ENCODE results near the gene CAMKK1. TPM values are rescaled to one million over a fixed set of nuclear protein-coding genes. Genes with fewer than 3 reads are reported as not detected.
"Not testable (repeated sequence)": the region's sequence is repeated elsewhere in the genome, so short reads cannot be mapped to it uniquely, and the experiment has no call there.

The CAMKK1 gene
- total RNA-seq, 1 experiment from 2014 or later = 4.3 TPM

DNA sequence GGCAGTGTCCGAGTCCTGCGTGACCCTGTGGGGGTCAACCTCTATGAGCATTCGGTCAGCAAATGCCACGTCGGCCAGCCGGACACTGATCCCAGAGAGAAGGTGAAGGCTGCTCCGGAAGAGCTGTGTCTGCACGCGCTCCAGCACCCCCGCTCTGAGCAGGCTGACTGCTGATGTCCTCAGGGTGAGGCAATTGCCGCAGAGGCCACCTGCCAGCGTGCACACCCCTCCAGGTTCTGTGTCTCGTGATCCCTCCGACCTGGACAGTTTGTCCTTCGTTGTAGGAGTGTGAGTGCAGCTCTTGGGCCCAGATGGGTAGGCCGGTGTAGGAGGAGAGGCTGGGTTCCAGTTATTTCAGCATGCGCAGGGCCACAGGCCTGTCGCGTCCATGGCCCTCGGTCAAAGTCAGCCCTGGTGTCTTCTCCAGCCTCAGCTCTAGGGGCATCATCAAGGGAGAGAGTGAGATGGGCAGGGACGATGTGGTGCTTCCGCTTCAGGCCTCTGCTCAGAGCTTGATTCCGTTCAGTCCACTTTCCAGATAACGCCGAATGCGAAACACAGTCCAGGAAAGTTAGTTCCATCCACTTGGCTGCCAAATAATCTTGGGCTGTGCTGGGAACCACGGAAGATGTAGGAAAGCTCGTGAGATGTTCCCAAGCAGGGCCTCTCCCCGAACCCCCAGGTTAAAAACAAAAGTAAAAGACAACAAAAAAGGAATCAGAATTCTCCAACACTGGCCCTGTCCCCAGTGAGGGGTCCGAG lies 31.7 kb downstream of the CAMKK1 start:
- TF ChIP-seq, protein P1, sequence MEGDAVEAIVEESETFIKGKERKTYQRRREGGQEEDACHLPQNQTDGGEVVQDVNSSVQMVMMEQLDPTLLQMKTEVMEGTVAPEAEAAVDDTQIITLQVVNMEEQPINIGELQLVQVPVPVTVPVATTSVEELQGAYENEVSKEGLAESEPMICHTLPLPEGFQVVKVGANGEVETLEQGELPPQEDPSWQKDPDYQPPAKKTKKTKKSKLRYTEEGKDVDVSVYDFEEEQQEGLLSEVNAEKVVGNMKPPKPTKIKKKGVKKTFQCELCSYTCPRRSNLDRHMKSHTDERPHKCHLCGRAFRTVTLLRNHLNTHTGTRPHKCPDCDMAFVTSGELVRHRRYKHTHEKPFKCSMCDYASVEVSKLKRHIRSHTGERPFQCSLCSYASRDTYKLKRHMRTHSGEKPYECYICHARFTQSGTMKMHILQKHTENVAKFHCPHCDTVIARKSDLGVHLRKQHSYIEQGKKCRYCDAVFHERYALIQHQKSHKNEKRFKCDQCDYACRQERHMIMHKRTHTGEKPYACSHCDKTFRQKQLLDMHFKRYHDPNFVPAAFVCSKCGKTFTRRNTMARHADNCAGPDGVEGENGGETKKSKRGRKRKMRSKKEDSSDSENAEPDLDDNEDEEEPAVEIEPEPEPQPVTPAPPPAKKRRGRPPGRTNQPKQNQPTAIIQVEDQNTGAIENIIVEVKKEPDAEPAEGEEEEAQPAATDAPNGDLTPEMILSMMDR (IDR thresholded peaks at IDR 0.05; ENCODE audit: unreplicated experiment) = no peak

DNA sequence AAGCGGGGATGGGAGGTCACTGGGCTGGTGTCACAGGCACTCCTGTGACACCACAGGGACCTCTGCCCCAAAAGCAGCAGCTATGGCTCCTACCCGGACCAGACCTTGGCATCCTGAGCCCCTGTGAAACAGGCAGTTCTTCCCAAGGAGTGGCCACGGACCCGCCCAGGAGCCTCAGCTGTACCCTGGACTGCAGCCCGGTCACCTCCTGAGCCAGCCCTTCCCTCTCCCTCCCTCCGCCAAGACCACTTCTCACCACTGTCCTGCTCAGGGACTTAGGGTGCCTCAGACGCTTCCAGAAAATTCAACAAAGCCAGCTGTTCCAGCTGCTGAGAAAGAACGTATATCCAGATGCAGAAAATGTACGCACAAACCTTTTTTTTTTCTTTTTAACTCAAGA lies 32.9 kb downstream of the CAMKK1 start:
- DNase-seq (ENCODE audit: unreplicated experiment) = no peak
- POLR2A ChIA-PET = interaction anchor here (0.7 kb wide), 1 partner anchor 68 kb away, joined by 3 read pairs; no protein-coding TSS in a partner anchor
- BruUV-seq (replicated peaks) = no TSS peak
- H3K4me1 Mint-ChIP-seq (ENCODE audit: insufficient read depth, unreplicated experiment) = no peaks in the 10 kb centered on the region
- H3K27ac Mint-ChIP-seq (ENCODE audit: low read depth, unreplicated experiment) = no peak overlapping the region
- no peaks in the 10 kb centered on the region for H3K27me3 Mint-ChIP-seq (ENCODE audit: insufficient read depth, unreplicated experiment)
- H3K36me3 Mint-ChIP-seq (ENCODE audit: insufficient read depth, unreplicated experiment) = no peaks in the 10 kb centered on the region
- no peak overlapping the region for H3K4me3 Mint-ChIP-seq (ENCODE audit: unreplicated experiment)
- intact Hi-C loops (cut with micrococcal nuclease) = loop anchor here (5.0 kb wide), 1 partner anchor 217 kb away; no protein-coding TSS in a partner anchor
- TF ChIP-seq, protein P1 (IDR thresholded peaks at IDR 0.05; ENCODE audit: unreplicated experiment) = no peak
- CTCF ChIA-PET = interaction anchor here (0.6 to 0.9 kb wide), 2 partner anchors 54 to 1083 kb away, joined by 3 read pairs; no protein-coding TSS in a partner anchor
- H3K9me3 Mint-ChIP-seq (ENCODE audit: unreplicated experiment) = no peaks in the 10 kb centered on the region

More for the DNA sequence above, 31.7 kb downstream of the CAMKK1 start:
- ChIA-PET CTCF (interaction anchor here (0.7 to 1.9 kb wide), 3 partner anchors 15 to 44 kb away, joined by 3 to 12 read pairs (median 3); no protein-coding TSS in a partner anchor), POLR2A (interaction anchor here (0.6 kb wide), 1 partner anchor 214 kb away, joined by 3 read pairs; no protein-coding TSS in a partner anchor)
- Mint-ChIP-seq H3K36me3 (ENCODE audit: insufficient read depth, unreplicated experiment) (peaks cover 5% of the 10 kb centered on the region), H3K9me3 (ENCODE audit: unreplicated experiment) (no peaks in the 10 kb centered on the region), H3K4me1 (ENCODE audit: insufficient read depth, unreplicated experiment) (no peaks in the 10 kb centered on the region), H3K27ac (ENCODE audit: low read depth, unreplicated experiment) (no peak overlapping the region), H3K27me3 (ENCODE audit: insufficient read depth, unreplicated experiment) (no peaks in the 10 kb centered on the region), H3K4me3 (ENCODE audit: unreplicated experiment) (no peak overlapping the region)
- BruUV-seq (replicated peaks) = no TSS peak
- no peak for DNase-seq (ENCODE audit: unreplicated experiment)
- intact Hi-C loops (cut with micrococcal nuclease) = loop anchor here (5.0 kb wide), 1 partner anchor 216 kb away; no protein-coding TSS in a partner anchor

DNA sequence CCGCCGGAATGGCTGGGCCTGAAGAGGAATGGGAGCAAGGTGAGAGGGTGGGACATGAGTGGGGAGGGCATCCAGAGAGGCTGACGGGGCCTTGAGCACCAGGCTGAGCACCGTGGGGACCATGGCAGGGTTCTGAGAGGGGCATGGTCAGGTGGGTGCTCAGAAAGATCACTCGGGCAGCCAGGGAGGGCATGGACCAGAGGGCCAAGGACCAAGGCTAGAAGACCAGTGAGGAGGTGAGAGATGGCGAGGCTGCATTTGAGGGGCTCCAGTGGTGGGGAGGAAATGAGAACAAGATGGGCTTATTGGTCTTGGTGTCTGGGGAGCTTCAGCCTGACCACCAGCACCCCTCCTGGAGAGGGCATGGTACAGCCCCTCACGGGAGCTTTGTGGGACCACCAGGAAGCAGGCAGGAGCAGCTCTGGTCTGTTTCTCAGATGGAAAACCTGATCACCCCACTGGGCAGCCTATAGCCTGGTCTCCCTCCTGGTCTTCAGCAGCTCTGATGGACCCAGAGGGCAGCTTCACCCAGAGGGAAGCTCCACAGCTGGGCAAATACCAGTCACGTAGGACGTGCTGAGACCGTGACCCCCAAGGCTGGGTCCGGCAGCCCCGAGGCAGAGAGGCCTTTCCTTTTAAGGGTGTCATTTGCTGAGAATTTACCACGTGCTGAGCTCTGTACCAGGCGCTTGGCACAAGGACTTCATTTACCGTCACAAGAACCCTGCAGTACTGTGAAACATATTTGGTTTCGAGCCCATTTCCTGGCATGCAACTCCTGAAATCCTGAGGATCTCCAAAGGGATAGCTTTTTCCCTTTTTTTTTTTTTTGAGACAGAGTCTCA lies 35.4 kb downstream of the CAMKK1 start:
- ChIA-PET CTCF (interaction anchor here (0.6 to 2.0 kb wide), 5 partner anchors 11 to 1474 kb away, joined by 3 to 8 read pairs (median 4); partner anchors contain the start of gene NCBP3), POLR2A (no interaction called here)
- no TSS peak for BruUV-seq (replicated peaks)
- no peaks in the 10 kb centered on the region for H3K9me3 Mint-ChIP-seq (ENCODE audit: unreplicated experiment)
- H3K27me3 Mint-ChIP-seq (ENCODE audit: insufficient read depth, unreplicated experiment) = peaks cover 3% of the 10 kb centered on the region
- intact Hi-C loops (cut with micrococcal nuclease) = no loop called here
- H3K36me3 Mint-ChIP-seq (ENCODE audit: insufficient read depth, unreplicated experiment) = no peaks in the 10 kb centered on the region
- no peaks in the 10 kb centered on the region for H3K4me1 Mint-ChIP-seq (ENCODE audit: insufficient read depth, unreplicated experiment)
- H3K27ac Mint-ChIP-seq (ENCODE audit: low read depth, unreplicated experiment) = no peak overlapping the region
- TF ChIP-seq, protein P1 (IDR thresholded peaks at IDR 0.05; ENCODE audit: unreplicated experiment) = no peak
- no peak for DNase-seq (ENCODE audit: unreplicated experiment)
- H3K4me3 Mint-ChIP-seq (ENCODE audit: unreplicated experiment) = no peak overlapping the region

DNA sequence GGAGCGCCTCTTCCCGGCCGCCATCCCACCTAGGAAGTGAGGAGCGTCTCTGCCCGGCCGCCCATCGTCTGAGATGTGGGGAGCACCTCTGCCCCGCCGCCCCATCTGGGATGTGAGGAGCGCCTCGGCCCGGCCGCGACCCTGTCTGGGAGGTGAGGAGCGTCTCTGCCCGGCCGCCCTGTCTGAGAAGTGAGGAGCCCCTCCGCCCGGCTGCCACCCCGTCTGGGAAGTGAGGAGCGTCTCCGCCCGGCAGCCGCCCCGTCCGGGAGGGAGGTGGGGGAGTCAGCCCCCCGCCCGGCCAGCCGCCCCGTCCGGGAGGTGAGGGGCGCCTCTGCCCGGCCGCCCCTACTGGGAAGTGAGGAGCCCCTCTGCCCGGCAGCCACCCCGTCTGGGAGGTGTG lies 38.6 kb downstream of the CAMKK1 start:
- BruUV-seq (replicated peaks); H3K4me1 Mint-ChIP-seq (ENCODE audit: insufficient read depth, unreplicated experiment); POLR2A ChIA-PET; H3K9me3 Mint-ChIP-seq (ENCODE audit: unreplicated experiment); CTCF ChIA-PET; intact Hi-C loops (cut with micrococcal nuclease); H3K4me3 Mint-ChIP-seq (ENCODE audit: unreplicated experiment); H3K27ac Mint-ChIP-seq (ENCODE audit: low read depth, unreplicated experiment); H3K36me3 Mint-ChIP-seq (ENCODE audit: insufficient read depth, unreplicated experiment); DNase-seq (ENCODE audit: unreplicated experiment): not testable (repeated sequence)
- peaks cover 19% of the 10 kb centered on the region for H3K27me3 Mint-ChIP-seq (ENCODE audit: insufficient read depth, unreplicated experiment)
